Thyroid gland (tissue), 4 donors: Measurements from ENCODE around the gene ARHGAP28.

Experiments used
- POLR2A ChIP-seq, 2 donors: fragments of 450-650 bp; IDR thresholded peaks; one replicate each; pipeline ENCODE4 v1.6.1; 2017; ENCODE audit warnings: antibody characterized with exemption in 2 of 2, mild to moderate bottlenecking in 2 of 2, moderate library complexity in 1 of 2
- TF ChIP-seq, protein P1 (sequence below), 6 experiments: fragments of 200-600 bp in 3 of 6; fragments of 450-650 bp in 3 of 6; sonication (generic) in 3 of 6; IDR thresholded peaks; one replicate each; pipeline ENCODE4 v1.5.1; 2016 to 2019; ENCODE audit warnings: antibody characterized with exemption in 6 of 6, mild to moderate bottlenecking in 2 of 6, inconsistent platforms in 1 of 6, moderate library complexity in 1 of 6

- TF ChIP-seq, protein P1, sequence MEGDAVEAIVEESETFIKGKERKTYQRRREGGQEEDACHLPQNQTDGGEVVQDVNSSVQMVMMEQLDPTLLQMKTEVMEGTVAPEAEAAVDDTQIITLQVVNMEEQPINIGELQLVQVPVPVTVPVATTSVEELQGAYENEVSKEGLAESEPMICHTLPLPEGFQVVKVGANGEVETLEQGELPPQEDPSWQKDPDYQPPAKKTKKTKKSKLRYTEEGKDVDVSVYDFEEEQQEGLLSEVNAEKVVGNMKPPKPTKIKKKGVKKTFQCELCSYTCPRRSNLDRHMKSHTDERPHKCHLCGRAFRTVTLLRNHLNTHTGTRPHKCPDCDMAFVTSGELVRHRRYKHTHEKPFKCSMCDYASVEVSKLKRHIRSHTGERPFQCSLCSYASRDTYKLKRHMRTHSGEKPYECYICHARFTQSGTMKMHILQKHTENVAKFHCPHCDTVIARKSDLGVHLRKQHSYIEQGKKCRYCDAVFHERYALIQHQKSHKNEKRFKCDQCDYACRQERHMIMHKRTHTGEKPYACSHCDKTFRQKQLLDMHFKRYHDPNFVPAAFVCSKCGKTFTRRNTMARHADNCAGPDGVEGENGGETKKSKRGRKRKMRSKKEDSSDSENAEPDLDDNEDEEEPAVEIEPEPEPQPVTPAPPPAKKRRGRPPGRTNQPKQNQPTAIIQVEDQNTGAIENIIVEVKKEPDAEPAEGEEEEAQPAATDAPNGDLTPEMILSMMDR (IDR thresholded peaks at IDR 0.05), result no peak
- TF ChIP-seq POLR2A (IDR thresholded peaks at IDR 0.05), result no peak
Measured at GRCh38 chr18:6781796-6782195, 52.3 kb downstream of the ARHGAP28 start.
